KMS-11 (cell line): ENCODE measurements around the gene ZNF665.

ENCODE experiments used
- H2AFZ ChIP-seq: fragments of 200-600 bp; sonication (generic); 2 replicates; pipeline ENCODE4 v1.6.1; 2016; ENCODE audit warnings: antibody characterized with exemption, mixed run types, low read depth
- H3K27ac ChIP-seq: fragments of 200-600 bp; sonication (generic); 2 replicates; pipeline ENCODE4 v1.6.1; 2016; ENCODE audit warnings: mild to moderate bottlenecking, mixed run types
- H3K27me3 ChIP-seq: fragments of 200-600 bp; sonication (generic); 2 replicates; pipeline ENCODE4 v1.6.1; 2017; ENCODE audit warnings: mild to moderate bottlenecking, low read depth, mixed run types, moderate library complexity; ENCODE audit not compliant: insufficient read depth
- H3K36me3 ChIP-seq: fragments of 200-600 bp; sonication (generic); 2 replicates; pipeline ENCODE4 v1.6.1; 2017; ENCODE audit warnings: mild to moderate bottlenecking, mixed run types; ENCODE audit not compliant: insufficient read depth
- H3K4me1 ChIP-seq: fragments of 200-600 bp; sonication (generic); 2 replicates; pipeline ENCODE4 v1.6.1; 2016; ENCODE audit warnings: mild to moderate bottlenecking, low read depth, mixed run types; ENCODE audit not compliant: poor library complexity, severe bottlenecking
- H3K4me2 ChIP-seq: fragments of 200-600 bp; sonication (generic); 2 replicates; pipeline ENCODE4 v1.7.0; 2016; ENCODE audit warnings: mild to moderate bottlenecking, mixed run types
- H3K4me3 ChIP-seq: fragments of 200-600 bp; sonication (generic); IDR thresholded peaks from 2 replicates; pipeline ENCODE4 v1.6.1; 2017; ENCODE audit warnings: low read depth, low read length, mixed read lengths; ENCODE audit not compliant: insufficient read depth
- H3K79me2 ChIP-seq: fragments of 200-600 bp; sonication (generic); 2 replicates; pipeline ENCODE4 v1.6.1; 2016; ENCODE audit warnings: low read depth, mixed run types; ENCODE audit not compliant: insufficient read depth
- H3K9ac ChIP-seq: fragments of 200-600 bp; sonication (generic); 2 replicates; pipeline ENCODE4 v1.6.1; 2016; ENCODE audit warnings: mild to moderate bottlenecking, mixed run types
- H4K20me1 ChIP-seq: fragments of 200-600 bp; sonication (generic); 2 replicates; pipeline ENCODE4 v1.6.1; 2016; ENCODE audit warnings: mild to moderate bottlenecking, mixed run types; ENCODE audit not compliant: insufficient read depth
- CTCF ChIP-seq: fragments of 200-600 bp; sonication (generic); conservative IDR thresholded peaks from 2 replicates; pipeline ENCODE4 v1.6.1; 2017; ENCODE audit warnings: low read depth, mild to moderate bottlenecking, antibody characterized with exemption, low read length, moderate library complexity, mixed read lengths

Gene ZNF665

GRCh38 chr19:53182202-53182601, 11.0 kb downstream of the ZNF665 start:
- H3K4me1 ChIP-seq, result no peaks in the 10 kb centered on the region
- H3K27ac ChIP-seq, result no peak overlapping the region
- H3K4me2 ChIP-seq, result no peak overlapping the region
- no peak overlapping the region for H3K9ac ChIP-seq
- H3K4me3 ChIP-seq, result no peak overlapping the region
- H3K36me3 ChIP-seq, result no peaks in the 10 kb centered on the region
- H2AFZ ChIP-seq, result no peak overlapping the region
- no peaks in the 10 kb centered on the region for H3K79me2 ChIP-seq
- no peak for TF ChIP-seq CTCF
- no peaks in the 10 kb centered on the region for H3K27me3 ChIP-seq
- H4K20me1 ChIP-seq, result no peaks in the 10 kb centered on the region

- no peak for TF ChIP-seq CTCF
- no peak overlapping the region for H3K4me2 ChIP-seq
- H3K9ac ChIP-seq, result no peak overlapping the region
- no peaks in the 10 kb centered on the region for H3K79me2 ChIP-seq
- H3K27ac ChIP-seq, result no peak overlapping the region
- H3K27me3 ChIP-seq, result no peaks in the 10 kb centered on the region
- no peaks in the 10 kb centered on the region for H3K4me1 ChIP-seq
- H4K20me1 ChIP-seq, result no peaks in the 10 kb centered on the region
- no peak overlapping the region for H3K4me3 ChIP-seq
- H2AFZ ChIP-seq, result no peak overlapping the region
- no peaks in the 10 kb centered on the region for H3K36me3 ChIP-seq
These were observed 15.2 kb downstream of the ZNF665 start for GRCh38 chr19:53177986-53178385.

- no peaks in the 10 kb centered on the region for H3K36me3 ChIP-seq
These were observed 20.3 kb downstream of the ZNF665 start for GRCh38 chr19:53172889-53173288.

GRCh38 chr19:53165691-53166091, 27.5 kb downstream of the ZNF665 start:
- Histone ChIP-seq H3K4me2 (no peak overlapping the region), H3K27ac (no peak overlapping the region), H3K4me1 (no peaks in the 10 kb centered on the region), H3K79me2 (no peaks in the 10 kb centered on the region), H3K4me3 (no peak overlapping the region), H3K27me3 (no peaks in the 10 kb centered on the region), H2AFZ (no peak overlapping the region), H3K9ac (no peak overlapping the region), H3K36me3 (no peaks in the 10 kb centered on the region), H4K20me1 (no peaks in the 10 kb centered on the region)
- no peak for TF ChIP-seq CTCF

More at GRCh38 chr19:53172889-53173288, 20.3 kb downstream of the ZNF665 start:
- Histone ChIP-seq H2AFZ (no peak overlapping the region), H3K4me2 (no peak overlapping the region), H4K20me1 (no peaks in the 10 kb centered on the region), H3K27ac (no peak overlapping the region), H3K4me1 (no peaks in the 10 kb centered on the region), H3K4me3 (no peak overlapping the region), H3K27me3 (no peaks in the 10 kb centered on the region), H3K79me2 (no peaks in the 10 kb centered on the region), H3K9ac (no peak overlapping the region)
- no peak for TF ChIP-seq CTCF

GRCh38 chr19:53161123-53161522, 32.0 kb downstream of the ZNF665 start:
- Histone ChIP-seq H3K9ac (no peak overlapping the region), H3K4me3 (no peak overlapping the region), H3K79me2 (no peaks in the 10 kb centered on the region), H4K20me1 (no peaks in the 10 kb centered on the region), H3K27me3 (no peaks in the 10 kb centered on the region), H2AFZ (no peak overlapping the region), H3K36me3 (no peaks in the 10 kb centered on the region), H3K4me2 (no peak overlapping the region), H3K4me1 (no peaks in the 10 kb centered on the region), H3K27ac (no peak overlapping the region)
- no peak for TF ChIP-seq CTCF
